ENCODE data around the gene SH3BP2.
"Not testable (repeated sequence)": the region's sequence is repeated elsewhere in the genome, so short reads cannot be mapped to it uniquely, and the experiment has no call there.

Gene SH3BP2

GRCh38 chr4:2762486-2763370 is 30.2 kb upstream of the SH3BP2 start:
- DNase-seq (ENCODE audit: low read depth in 2 of 3, low spot score in 1 of 3): not testable (repeated sequence)

DNA sequence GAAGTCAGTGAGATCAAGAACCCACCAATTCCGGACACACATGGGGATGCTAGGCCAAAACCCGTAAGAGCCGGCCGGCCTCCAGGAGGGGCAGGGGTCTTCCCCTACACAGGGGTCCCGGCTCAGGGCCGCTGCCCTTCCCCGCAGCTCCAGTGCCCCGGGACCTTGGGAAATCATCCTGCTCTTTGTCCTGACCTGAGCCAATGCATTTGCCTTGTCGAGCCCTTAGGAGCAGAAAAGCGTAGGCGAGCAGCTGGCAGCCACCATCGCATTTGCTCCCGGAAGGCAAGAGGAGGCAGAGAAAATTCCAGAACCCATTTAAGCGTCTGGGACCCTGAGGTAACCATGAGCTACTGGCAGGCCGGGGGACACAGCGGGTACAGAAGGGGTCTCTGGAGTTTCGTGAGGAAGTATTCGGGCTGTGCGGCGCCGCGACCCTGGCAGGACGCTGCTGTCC is 29.3 kb upstream of the SH3BP2 start:
- no peak for DNase-seq (ENCODE audit: low read depth in 2 of 3, low spot score in 1 of 3)

DNA sequence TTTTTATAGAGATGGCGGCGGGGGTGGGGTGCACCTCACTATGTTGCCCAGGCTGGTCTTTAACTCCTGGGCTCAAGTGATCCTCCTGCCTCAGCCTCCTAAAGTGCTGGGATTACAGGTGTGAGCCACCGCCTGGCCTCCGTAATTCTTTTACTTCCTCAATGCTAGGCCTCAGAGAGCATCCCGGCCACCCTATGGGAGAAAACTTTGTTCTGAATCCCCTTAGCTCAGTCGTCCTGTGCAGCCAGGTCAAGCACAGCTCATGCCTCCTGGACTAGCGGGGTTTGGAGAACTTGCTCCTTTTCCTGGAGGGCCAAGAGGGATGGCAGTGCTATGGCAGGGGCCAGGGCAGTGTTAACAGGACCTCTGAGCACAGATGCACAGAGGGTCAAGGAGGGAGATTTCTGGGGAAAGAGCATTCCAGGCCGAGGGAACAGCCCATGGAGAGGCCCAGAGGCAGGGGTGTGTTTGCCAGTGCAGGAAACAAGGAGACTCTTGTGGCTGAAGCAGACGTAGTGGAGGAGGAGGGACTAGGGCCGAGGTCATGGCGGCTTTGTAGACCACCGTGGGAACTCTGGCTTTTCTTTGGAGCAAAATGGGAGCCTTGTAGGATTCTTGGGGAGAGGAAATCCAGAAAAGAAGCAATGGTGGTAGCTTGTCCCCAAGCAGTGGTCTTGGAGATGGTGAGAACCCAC is 26.9 kb upstream of the SH3BP2 start:
- DNase-seq (ENCODE audit: low read depth in 2 of 3, low spot score in 1 of 3): no peak

- no peak for DNase-seq (ENCODE audit: low read depth in 2 of 3, low spot score in 1 of 3)
These were observed 25.7 kb upstream of the SH3BP2 start for GRCh38 chr4:2767046-2767704.

GRCh38 chr4:2767705-2768074 is 25.2 kb upstream of the SH3BP2 start:
- no peak for DNase-seq (ENCODE audit: low read depth in 2 of 3, low spot score in 1 of 3)

DNA sequence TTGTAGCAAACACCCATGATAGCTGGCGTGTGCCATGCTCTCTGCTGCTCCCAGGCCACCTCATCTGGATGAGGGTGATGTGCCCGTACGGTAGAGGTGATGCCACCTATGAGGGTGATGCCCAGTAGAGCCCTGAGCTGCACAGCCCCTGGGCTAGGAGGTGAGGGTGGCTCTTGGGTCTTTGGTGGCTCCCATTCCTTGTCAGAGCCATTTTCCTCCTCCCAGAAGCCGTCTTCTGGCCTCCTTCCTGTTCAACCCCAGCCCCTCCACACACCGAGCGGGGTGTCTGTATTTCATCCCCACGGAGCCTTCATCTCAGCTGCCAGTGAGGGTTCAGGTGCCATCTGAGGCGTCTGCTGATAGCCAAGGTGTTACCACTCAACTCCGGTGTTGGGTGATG is 24.8 kb upstream of the SH3BP2 start:
- DNase-seq (ENCODE audit: low read depth in 2 of 3, low spot score in 1 of 3): no peak

DNA sequence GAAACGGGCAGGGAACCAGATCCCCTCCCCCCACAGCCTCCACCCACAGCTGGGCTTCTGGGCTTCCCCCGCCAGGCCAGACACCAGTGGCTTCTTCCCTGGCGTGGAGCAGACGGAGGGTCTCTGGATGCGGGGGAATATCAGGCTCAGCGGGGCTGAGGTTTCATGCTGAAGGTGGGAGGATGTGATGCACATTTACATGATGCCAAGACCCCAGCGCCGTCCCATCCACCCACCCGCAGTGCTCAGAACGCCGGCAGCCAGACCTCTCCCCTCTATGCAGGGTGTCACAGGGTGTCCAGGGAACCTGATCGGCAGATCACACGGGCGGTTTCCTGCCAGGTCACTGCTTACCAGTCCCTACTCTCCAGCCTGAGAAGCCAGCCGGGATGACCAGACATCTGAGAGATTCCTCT is 24.0 kb upstream of the SH3BP2 start:
- DNase-seq (ENCODE audit: low read depth in 2 of 3, low spot score in 1 of 3): no peak

- no peak for DNase-seq (ENCODE audit: low read depth in 2 of 3, low spot score in 1 of 3)
These were observed 21.6 kb upstream of the SH3BP2 start for GRCh38 chr4:2771264-2771663.

- not testable (repeated sequence) for DNase-seq (ENCODE audit: low read depth in 2 of 3, low spot score in 1 of 3)
These were observed 12.2 kb upstream of the SH3BP2 start for GRCh38 chr4:2780643-2781042.

GRCh38 chr4:2781911-2782310 is 11.0 kb upstream of the SH3BP2 start:
- no peak for DNase-seq (ENCODE audit: low read depth in 2 of 3, low spot score in 1 of 3)

DNA sequence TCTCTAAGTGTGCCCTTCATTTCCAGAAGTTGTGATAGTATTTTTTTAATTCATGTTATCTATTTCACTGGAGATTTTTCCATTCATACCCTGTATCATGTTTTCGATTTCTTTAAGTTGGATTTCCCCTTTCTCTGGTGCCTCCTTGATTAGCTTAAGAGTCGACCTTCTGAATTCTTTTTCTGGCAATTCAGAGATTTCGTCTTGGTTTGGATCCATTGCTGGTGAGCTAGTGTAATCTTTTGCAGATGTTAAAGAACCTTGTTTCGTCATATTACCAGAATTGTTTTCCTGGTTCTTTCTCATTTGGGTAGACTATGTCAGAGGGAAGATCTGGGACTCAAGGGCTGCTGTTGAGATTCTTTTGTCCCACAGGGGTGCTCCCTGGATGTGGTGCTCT is 9.1 kb upstream of the SH3BP2 start:
- no peak for DNase-seq (ENCODE audit: low read depth in 2 of 3, low spot score in 1 of 3)

- no peak for DNase-seq (ENCODE audit: low read depth in 2 of 3, low spot score in 1 of 3)
These were observed 7.3 kb upstream of the SH3BP2 start for GRCh38 chr4:2785613-2786012.

GRCh38 chr4:2786152-2786671 is 6.7 kb upstream of the SH3BP2 start:
- peak in 2 of 3 donors; percentile 41 to 66 for DNase-seq (ENCODE audit: low read depth in 2 of 3, low spot score in 1 of 3)

- no peak for DNase-seq (ENCODE audit: low read depth in 2 of 3, low spot score in 1 of 3)
These were observed 6.1 kb upstream of the SH3BP2 start for GRCh38 chr4:2786794-2787229.

DNA sequence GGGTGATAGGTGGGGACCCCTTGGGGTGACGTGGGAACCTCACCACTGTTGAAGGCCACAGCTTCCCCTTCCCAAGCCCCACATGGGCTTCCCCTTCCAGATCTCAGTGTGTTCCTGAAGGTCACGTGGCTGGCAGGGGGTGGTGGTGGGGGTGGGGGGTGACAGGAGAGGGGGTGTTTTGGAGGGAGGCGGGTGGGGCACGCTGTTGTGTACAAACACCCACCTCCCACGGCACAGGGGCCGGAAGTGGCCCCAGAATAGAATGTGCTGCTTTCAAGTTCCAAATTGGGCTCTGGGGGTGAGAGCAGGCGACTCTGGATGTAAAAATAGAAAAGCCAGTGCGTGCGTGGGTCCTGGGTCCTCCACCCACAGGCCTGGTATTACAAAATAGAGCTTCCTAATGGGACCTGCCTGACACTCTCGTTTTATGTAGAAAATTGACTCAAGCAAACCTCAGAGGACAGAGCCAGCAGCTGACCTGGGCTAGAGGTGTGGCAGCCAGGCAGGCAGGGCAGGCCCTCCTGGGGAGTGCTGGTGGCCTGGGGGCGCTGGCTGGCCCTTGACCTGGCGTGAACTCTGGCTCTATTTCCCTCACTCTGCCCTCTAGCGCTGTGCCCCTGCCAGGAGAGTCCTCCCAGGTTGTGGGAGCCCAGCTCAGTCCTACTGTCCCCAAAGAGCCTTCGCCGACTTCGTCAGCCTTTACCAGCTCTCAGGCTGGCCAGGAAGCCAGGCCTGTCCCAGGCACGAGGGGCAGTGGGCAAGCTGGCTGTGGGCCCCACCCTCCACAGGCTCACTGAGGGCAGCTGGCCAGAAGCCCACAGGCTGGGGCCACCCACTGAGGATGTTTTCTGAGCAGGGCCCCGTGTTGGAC is 5.4 kb upstream of the SH3BP2 start:
- peak in 1 of 3 donors; percentile 31 for DNase-seq (ENCODE audit: low read depth in 2 of 3, low spot score in 1 of 3)

- DNase-seq (ENCODE audit: low read depth in 2 of 3, low spot score in 1 of 3): no peak
These were observed 4.8 kb upstream of the SH3BP2 start for GRCh38 chr4:2788101-2788500.

GRCh38 chr4:2788532-2789103 is 4.3 kb upstream of the SH3BP2 start:
- no peak for DNase-seq (ENCODE audit: low read depth in 2 of 3, low spot score in 1 of 3)

GRCh38 chr4:2789351-2789750 is 3.5 kb upstream of the SH3BP2 start:
- DNase-seq (ENCODE audit: low read depth in 2 of 3, low spot score in 1 of 3): no peak

DNA sequence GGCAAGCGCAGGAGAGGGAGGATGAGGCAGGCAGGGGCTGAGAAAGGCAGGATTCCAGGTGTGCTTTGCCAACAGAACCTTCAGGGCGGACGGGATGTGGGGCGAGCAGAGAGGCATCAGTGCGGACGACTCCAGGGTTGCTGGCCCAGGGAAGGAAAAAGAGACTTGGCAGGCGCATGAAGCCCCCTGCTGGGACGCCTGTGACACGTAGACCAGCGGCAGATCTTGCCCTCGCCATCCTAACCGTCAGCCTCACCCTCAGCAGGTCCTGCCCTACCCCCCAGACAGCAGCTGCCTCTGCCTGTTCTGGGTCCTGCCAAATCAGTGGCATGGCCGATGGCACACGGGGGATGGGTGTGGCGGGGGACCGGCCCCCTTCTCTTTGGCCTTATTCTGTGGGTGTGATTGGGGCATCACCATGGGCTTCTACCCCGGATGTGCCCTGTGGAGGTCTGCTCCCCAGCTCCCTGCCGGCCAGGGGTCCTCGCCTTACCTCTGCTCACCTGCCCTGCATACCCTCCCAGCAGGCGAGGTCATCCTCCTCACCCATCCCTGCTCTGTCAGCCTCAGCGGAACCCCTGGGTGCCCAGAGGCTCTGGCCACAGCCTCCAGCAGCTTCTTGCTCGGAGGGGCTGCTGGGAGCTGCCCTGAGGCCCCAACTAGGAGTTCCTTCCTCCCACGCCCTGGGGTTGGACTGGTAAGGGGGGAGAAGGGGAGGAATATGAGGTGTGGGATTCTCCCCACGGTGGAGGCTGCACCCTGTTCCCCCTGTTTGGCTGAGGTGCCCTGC is 2.9 kb upstream of the SH3BP2 start:
- no peak for DNase-seq (ENCODE audit: low read depth in 2 of 3, low spot score in 1 of 3)

Measured in stimulated activated CD4-positive, alpha-beta T cell treated with anti-CD3 and anti-CD28 coated beads, Interleukin-12 subunit alpha, Interleukin-12 subunit beta, amount 100 ng/mL, for 48 hours (primary cell).